HepG2 (cell line): ENCODE data around the gene CCDC183. TPM values are rescaled to one million over a fixed set of nuclear protein-coding genes. Genes with fewer than 3 reads are reported as not detected.

Experiments used
- AKAP8 ChIP-seq: sonication (generic); formaldehyde crosslinking; IDR thresholded peaks from 2 replicates; pipeline ENCODE4 v1.5.1; 2020; ENCODE audit warnings: mild to moderate bottlenecking, missing genetic modification reagents
- ZBED4 ChIP-seq: sonication (generic); formaldehyde crosslinking; IDR thresholded peaks from 2 replicates; pipeline ENCODE4 v1.4.0; 2020; ENCODE audit warnings: missing genetic modification reagents, borderline replicate concordance
- ZKSCAN5 ChIP-seq: sonication (generic); formaldehyde crosslinking; IDR thresholded peaks from 2 replicates; pipeline ENCODE4 v1.5.1; 2020; ENCODE audit warnings: mild to moderate bottlenecking, missing genetic modification reagents
- ZNF121 ChIP-seq: sonication (generic); formaldehyde crosslinking; IDR thresholded peaks from 2 replicates; pipeline ENCODE4 v1.5.0; 2020; ENCODE audit warnings: mild to moderate bottlenecking, missing genetic modification reagents
- ZNF256 ChIP-seq: sonication (generic); formaldehyde crosslinking; conservative IDR thresholded peaks from 2 replicates; pipeline ENCODE4 v1.4.0; 2020; ENCODE audit warnings: missing genetic modification reagents
- ZNF317 ChIP-seq: sonication (generic); formaldehyde crosslinking; IDR thresholded peaks from 2 replicates; pipeline ENCODE4 v1.5.0; 2020; ENCODE audit warnings: mild to moderate bottlenecking, missing genetic modification reagents
- ZSCAN31 ChIP-seq: sonication (generic); formaldehyde crosslinking; IDR thresholded peaks from 2 replicates; pipeline ENCODE4 v1.5.0; 2020; ENCODE audit warnings: low read depth, mild to moderate bottlenecking, missing genetic modification reagents
- ZSCAN5A ChIP-seq: sonication (generic); formaldehyde crosslinking; IDR thresholded peaks from 2 replicates; pipeline ENCODE4 v1.8.0; 2022; ENCODE audit warnings: mild to moderate bottlenecking, missing genetic modification reagents, borderline replicate concordance
- polyA plus RNA-seq, 8 experiments: library from polyadenylated mRNA; depleted of rRNA in 3 of 8; stranded (reverse) in 7 of 8; unstranded in 1 of 8; fragments of >200 nt; fragmentation: Illumina TruSeq in 4 of 8; extraction: Trizol in 4 of 8; gene quantifications; 2 replicates each; pipeline versions ENCODE4 v1.2.1 to v1.2.3, GENCODE V29; 2011 to 2016; ENCODE audit warnings: low read depth in 4 of 8, missing spikeins in 1 of 8, mixed read lengths in 1 of 8; ENCODE audit not compliant: insufficient read depth in 1 of 8
- total RNA-seq, 5 experiments: library from RNA; depleted of rRNA; stranded (reverse); fragments of >200 nt; fragmentation: Illumina TruSeq; extraction: Trizol; gene quantifications; 2 replicates each; pipeline ENCODE4 v1.2.3, GENCODE V29; 2016; ENCODE audit warnings: low read depth in 1 of 5
- TF ChIP-seq, protein P1 (sequence below): sonication (generic); formaldehyde crosslinking; IDR thresholded peaks from 2 replicates; pipeline ENCODE4 v1.5.0; 2020; ENCODE audit warnings: mild to moderate bottlenecking, missing genetic modification reagents, borderline replicate concordance
- TF ChIP-seq, protein P2 (sequence below): sonication (generic); formaldehyde crosslinking; IDR thresholded peaks from 2 replicates; pipeline ENCODE4 v1.4.0; 2020; ENCODE audit warnings: missing genetic modification reagents, mild to moderate bottlenecking, borderline replicate concordance
- TF ChIP-seq, protein P3 (sequence below): sonication (generic); formaldehyde crosslinking; IDR thresholded peaks from 2 replicates; pipeline ENCODE4 v1.5.1; 2020; ENCODE audit warnings: mild to moderate bottlenecking, moderate library complexity, missing genetic modification reagents

Gene CCDC183
- total and polyA plus RNA-seq, 2 of the 13 experiments (the other 11 are each of a cell fraction or from before 2014, with no cell fraction given): 5.0 to 66.4 TPM

DNA sequence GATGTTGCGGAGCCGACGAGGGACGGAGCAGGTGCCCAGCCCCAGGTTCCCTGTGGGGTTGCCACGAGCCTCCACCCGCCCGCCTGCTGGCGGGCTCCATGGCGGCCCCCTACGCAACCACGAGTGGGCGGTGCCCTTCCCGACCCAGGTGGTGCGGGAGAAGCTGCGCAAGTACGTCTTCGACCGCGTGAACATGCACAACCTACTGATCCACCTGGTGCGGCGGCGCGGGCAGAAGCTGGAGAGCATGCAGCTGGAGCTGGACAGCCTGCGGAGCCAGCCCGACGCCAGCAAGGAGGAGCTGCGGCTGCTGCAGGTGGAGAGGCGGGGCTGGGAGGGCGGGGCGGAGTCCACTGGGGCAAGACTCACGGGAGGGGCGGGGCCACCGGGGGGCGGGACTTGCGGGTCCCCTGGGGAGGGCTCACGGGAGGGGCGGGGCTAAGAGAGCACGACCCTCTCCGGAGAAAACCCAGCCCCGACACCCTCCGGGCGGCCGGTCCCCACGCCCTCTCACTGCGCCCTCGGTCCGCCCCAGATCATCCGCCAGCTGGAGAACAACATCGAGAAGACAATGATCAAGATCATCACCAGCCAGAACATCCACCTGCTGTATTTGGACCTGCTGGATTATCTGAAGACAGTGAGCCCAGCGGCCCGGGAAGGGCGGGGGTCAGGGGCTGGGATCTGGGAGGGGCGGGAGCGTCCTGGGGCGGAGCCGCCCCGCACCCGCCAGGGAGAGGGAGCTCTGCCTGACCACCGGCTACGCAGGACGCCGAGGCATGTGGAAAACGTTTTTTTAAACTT, 3.9 kb downstream of the CCDC183 start (continued):
- TF ChIP-seq, protein P1, sequence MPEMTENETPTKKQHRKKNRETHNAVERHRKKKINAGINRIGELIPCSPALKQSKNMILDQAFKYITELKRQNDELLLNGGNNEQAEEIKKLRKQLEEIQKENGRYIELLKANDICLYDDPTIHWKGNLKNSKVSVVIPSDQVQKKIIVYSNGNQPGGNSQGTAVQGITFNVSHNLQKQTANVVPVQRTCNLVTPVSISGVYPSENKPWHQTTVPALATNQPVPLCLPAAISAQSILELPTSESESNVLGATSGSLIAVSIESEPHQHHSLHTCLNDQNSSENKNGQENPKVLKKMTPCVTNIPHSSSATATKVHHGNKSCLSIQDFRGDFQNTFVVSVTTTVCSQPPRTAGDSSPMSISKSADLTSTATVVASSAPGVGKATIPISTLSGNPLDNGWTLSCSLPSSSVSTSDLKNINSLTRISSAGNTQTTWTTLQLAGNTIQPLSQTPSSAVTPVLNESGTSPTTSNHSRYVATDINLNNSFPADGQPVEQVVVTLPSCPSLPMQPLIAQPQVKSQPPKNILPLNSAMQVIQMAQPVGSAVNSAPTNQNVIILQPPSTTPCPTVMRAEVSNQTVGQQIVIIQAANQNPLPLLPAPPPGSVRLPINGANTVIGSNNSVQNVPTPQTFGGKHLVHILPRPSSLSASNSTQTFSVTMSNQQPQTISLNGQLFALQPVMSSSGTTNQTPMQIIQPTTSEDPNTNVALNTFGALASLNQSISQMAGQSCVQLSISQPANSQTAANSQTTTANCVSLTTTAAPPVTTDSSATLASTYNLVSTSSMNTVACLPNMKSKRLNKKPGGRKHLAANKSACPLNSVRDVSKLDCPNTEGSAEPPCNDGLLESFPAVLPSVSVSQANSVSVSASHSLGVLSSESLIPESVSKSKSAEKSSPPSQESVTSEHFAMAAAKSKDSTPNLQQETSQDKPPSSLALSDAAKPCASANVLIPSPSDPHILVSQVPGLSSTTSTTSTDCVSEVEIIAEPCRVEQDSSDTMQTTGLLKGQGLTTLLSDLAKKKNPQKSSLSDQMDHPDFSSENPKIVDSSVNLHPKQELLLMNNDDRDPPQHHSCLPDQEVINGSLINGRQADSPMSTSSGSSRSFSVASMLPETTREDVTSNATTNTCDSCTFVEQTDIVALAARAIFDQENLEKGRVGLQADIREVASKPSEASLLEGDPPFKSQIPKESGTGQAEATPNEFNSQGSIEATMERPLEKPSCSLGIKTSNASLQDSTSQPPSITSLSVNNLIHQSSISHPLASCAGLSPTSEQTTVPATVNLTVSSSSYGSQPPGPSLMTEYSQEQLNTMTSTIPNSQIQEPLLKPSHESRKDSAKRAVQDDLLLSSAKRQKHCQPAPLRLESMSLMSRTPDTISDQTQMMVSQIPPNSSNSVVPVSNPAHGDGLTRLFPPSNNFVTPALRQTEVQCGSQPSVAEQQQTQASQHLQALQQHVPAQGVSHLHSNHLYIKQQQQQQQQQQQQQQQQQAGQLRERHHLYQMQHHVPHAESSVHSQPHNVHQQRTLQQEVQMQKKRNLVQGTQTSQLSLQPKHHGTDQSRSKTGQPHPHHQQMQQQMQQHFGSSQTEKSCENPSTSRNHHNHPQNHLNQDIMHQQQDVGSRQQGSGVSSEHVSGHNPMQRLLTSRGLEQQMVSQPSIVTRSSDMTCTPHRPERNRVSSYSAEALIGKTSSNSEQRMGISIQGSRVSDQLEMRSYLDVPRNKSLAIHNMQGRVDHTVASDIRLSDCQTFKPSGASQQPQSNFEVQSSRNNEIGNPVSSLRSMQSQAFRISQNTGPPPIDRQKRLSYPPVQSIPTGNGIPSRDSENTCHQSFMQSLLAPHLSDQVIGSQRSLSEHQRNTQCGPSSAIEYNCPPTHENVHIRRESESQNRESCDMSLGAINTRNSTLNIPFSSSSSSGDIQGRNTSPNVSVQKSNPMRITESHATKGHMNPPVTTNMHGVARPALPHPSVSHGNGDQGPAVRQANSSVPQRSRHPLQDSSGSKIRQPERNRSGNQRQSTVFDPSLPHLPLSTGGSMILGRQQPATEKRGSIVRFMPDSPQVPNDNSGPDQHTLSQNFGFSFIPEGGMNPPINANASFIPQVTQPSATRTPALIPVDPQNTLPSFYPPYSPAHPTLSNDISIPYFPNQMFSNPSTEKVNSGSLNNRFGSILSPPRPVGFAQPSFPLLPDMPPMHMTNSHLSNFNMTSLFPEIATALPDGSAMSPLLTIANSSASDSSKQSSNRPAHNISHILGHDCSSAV (CRISPR knock-in tag): no peak
- TF ChIP-seq, protein P2, sequence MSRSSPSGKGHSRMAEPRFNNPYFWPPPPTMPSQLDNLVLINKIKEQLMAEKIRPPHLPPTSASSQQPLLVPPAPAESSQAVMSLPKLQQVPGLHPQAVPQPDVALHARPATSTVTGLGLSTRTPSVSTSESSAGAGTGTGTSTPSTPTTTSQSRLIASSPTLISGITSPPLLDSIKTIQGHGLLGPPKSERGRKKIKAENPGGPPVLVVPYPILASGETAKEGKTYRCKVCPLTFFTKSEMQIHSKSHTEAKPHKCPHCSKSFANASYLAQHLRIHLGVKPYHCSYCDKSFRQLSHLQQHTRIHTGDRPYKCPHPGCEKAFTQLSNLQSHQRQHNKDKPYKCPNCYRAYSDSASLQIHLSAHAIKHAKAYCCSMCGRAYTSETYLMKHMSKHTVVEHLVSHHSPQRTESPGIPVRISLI (CRISPR knock-in tag): no peak
- no peak; the same call in 1 of the 2 replicates for TF ChIP-seq ZBED4 (CRISPR knock-in tag)
- no peak for TF ChIP-seq ZSCAN31
- no peak for TF ChIP-seq ZSCAN5A
- TF ChIP-seq AKAP8 (CRISPR knock-in tag): no peak
- TF ChIP-seq ZNF317: no peak
- TF ChIP-seq ZNF121: no peak
- TF ChIP-seq, protein P3, sequence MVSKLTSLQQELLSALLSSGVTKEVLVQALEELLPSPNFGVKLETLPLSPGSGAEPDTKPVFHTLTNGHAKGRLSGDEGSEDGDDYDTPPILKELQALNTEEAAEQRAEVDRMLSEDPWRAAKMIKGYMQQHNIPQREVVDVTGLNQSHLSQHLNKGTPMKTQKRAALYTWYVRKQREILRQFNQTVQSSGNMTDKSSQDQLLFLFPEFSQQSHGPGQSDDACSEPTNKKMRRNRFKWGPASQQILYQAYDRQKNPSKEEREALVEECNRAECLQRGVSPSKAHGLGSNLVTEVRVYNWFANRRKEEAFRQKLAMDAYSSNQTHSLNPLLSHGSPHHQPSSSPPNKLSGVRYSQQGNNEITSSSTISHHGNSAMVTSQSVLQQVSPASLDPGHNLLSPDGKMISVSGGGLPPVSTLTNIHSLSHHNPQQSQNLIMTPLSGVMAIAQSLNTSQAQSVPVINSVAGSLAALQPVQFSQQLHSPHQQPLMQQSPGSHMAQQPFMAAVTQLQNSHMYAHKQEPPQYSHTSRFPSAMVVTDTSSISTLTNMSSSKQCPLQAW (CRISPR knock-in tag): no peak
- no peak for TF ChIP-seq ZNF256 (CRISPR knock-in tag)
- no peak for TF ChIP-seq ZKSCAN5 (CRISPR knock-in tag)
